Measurements from ENCODE around the gene NTRK1.
A peak's percentile ranks its signal among the peaks of the same experiment; 100 is the strongest.
"Not testable (repeated sequence)": the region's sequence is repeated elsewhere in the genome, so short reads cannot be mapped to it uniquely, and the experiment has no call there.

NTRK1 gene

DNA sequence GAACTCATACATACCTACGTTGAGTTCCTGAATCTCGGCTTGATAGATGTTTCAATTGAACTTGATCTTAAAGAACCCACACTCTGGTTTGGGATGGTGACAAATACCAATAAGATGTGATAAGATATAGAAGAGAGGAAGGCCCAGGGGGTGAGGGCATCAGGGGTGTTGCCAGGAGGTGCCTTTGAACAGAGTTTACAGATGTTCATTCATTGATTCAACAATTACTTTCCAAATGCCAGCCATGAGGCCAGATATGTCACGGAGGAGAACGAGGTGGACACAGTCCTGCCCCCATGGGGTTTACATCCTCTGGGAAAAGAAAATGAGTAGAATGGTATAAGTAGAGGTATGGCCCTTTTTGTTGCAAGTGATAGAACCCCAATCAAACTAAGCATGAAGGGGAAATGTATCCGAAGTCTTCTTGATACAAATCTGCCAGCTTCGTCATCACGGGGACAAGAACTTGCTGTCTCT lies 60.4 kb downstream of the NTRK1 start:
- Histone ChIP-seq H3K4me1 (ENCODE audit: insufficient read depth, insufficient read length) (peaks cover 10% of the 10 kb centered on the region), H3K27me3 (ENCODE audit: insufficient read depth, insufficient read length) (peaks cover 67% of the 10 kb centered on the region), H3K4me3 (ENCODE audit: insufficient read length, low read depth) (peak overlapping the region; percentile 54), H3K36me3 (ENCODE audit: insufficient read depth, insufficient read length, low read length) (peaks cover under 1% of the 10 kb centered on the region), H3K9me3 (ENCODE audit: insufficient read depth, low read length) (no peaks in the 10 kb centered on the region), H3K9ac (ENCODE audit: insufficient read length, low read depth) (peak overlapping the region; percentile 86)
- TF ChIP-seq ZNF274 (IDR thresholded peaks at IDR 0.05; ENCODE audit: low read depth, low read length) (no peak), SUZ12 (IDR thresholded peaks at IDR 0.05; ENCODE audit: extremely low read depth, insufficient read depth, insufficient read length) (no peak), YY1 (IDR thresholded peaks at IDR 0.05; ENCODE audit: insufficient read depth, insufficient read length) (no peak)
- no peak for DNase-seq (ENCODE audit: low read depth, low spot score)

DNA sequence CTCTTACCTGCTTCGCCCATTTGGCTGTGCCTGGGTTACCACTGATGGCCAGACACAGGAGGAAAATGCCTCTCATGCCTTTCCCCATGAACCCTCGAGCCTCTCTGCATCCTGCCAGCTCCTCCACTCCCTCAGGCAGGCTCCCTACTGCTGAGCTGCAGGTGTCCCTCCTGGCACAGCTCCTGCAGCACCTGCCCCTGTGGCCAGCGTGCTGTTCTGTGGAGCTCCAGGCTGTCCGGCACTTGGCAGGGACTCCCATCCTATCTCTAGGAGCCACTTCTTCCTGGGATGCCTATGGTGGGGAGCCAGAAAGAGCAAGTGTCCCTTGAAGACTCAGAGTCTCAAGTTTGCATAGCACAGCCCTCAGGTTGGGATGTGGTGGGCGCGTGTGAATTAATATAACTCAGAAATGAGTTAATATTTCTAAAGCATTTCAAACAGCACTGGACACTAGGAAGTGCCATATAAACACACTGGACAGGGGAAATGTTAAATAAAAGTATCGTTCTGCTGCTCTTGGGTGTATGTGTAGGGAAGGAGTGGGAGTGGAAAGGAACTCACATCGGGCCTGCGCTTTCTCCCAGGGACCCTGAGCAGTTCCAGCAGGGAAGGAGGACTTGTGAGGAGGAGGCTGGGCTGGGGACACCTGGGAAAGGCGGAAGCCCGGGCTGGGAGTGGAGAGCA lies 62.5 kb downstream of the NTRK1 start:
- H3K36me3 ChIP-seq (ENCODE audit: insufficient read depth, insufficient read length, low read length) = no peaks in the 10 kb centered on the region
- H3K9me3 ChIP-seq (ENCODE audit: insufficient read depth, low read length) = no peaks in the 10 kb centered on the region
- TF ChIP-seq ZNF274 (IDR thresholded peaks at IDR 0.05; ENCODE audit: low read depth, low read length) = no peak
- TF ChIP-seq SUZ12 (IDR thresholded peaks at IDR 0.05; ENCODE audit: extremely low read depth, insufficient read depth, insufficient read length) = peak; percentile 21
- H3K4me1 ChIP-seq (ENCODE audit: insufficient read depth, insufficient read length) = peaks cover 14% of the 10 kb centered on the region
- peak overlapping the region; percentile 48 for H3K4me3 ChIP-seq (ENCODE audit: insufficient read length, low read depth)
- DNase-seq (ENCODE audit: low read depth, low spot score) = no peak
- H3K27me3 ChIP-seq (ENCODE audit: insufficient read depth, insufficient read length) = peaks cover 88% of the 10 kb centered on the region
- no peak overlapping the region for H3K9ac ChIP-seq (ENCODE audit: insufficient read length, low read depth)

GRCh38 chr1:156923670-156924477 lies 63.2 kb downstream of the NTRK1 start:
- H3K27me3 ChIP-seq (ENCODE audit: insufficient read depth, insufficient read length) = peaks cover 95% of the 10 kb centered on the region
- no peak for DNase-seq (ENCODE audit: low read depth, low spot score)

GRCh38 chr1:156924478-156925153 lies 64.0 kb downstream of the NTRK1 start:
- Histone ChIP-seq H3K4me3 (ENCODE audit: insufficient read length, low read depth) (peak overlapping the region; percentile 48), H3K4me1 (ENCODE audit: insufficient read depth, insufficient read length) (peaks cover 14% of the 10 kb centered on the region), H3K9me3 (ENCODE audit: insufficient read depth, low read length) (no peaks in the 10 kb centered on the region), H3K27me3 (ENCODE audit: insufficient read depth, insufficient read length) (peaks cover 99% of the 10 kb centered on the region), H3K9ac (ENCODE audit: insufficient read length, low read depth) (peak overlapping the region; percentile 69), H3K36me3 (ENCODE audit: insufficient read depth, insufficient read length, low read length) (no peaks in the 10 kb centered on the region)
- TF ChIP-seq YY1 (IDR thresholded peaks at IDR 0.05; ENCODE audit: insufficient read depth, insufficient read length) = no peak
- TF ChIP-seq SUZ12 (IDR thresholded peaks at IDR 0.05; ENCODE audit: extremely low read depth, insufficient read depth, insufficient read length) = no peak
- TF ChIP-seq ZNF274 (IDR thresholded peaks at IDR 0.05; ENCODE audit: low read depth, low read length) = no peak
- no peak for DNase-seq (ENCODE audit: low read depth, low spot score)

More at GRCh38 chr1:156923670-156924477, 63.2 kb downstream of the NTRK1 start:
- TF ChIP-seq SUZ12 (IDR thresholded peaks at IDR 0.05; ENCODE audit: extremely low read depth, insufficient read depth, insufficient read length) = peak; percentile 75
- TF ChIP-seq ZNF274 (IDR thresholded peaks at IDR 0.05; ENCODE audit: low read depth, low read length) = no peak
- TF ChIP-seq YY1 (IDR thresholded peaks at IDR 0.05; ENCODE audit: insufficient read depth, insufficient read length) = no peak
- no peaks in the 10 kb centered on the region for H3K9me3 ChIP-seq (ENCODE audit: insufficient read depth, low read length)
- H3K36me3 ChIP-seq (ENCODE audit: insufficient read depth, insufficient read length, low read length) = no peaks in the 10 kb centered on the region
- peak overlapping the region; percentile 69 for H3K9ac ChIP-seq (ENCODE audit: insufficient read length, low read depth)
- peak overlapping the region; percentile 48 for H3K4me3 ChIP-seq (ENCODE audit: insufficient read length, low read depth)
- H3K4me1 ChIP-seq (ENCODE audit: insufficient read depth, insufficient read length) = peaks cover 14% of the 10 kb centered on the region

GRCh38 chr1:156925154-156926010 lies 64.7 kb downstream of the NTRK1 start:
- no peak overlapping the region for H3K4me3 ChIP-seq (ENCODE audit: insufficient read length, low read depth)
- H3K9ac ChIP-seq (ENCODE audit: insufficient read length, low read depth) = no peak overlapping the region
- no peak for DNase-seq (ENCODE audit: low read depth, low spot score)
- H3K36me3 ChIP-seq (ENCODE audit: insufficient read depth, insufficient read length, low read length) = no peaks in the 10 kb centered on the region
- peaks cover 93% of the 10 kb centered on the region for H3K27me3 ChIP-seq (ENCODE audit: insufficient read depth, insufficient read length)
- H3K4me1 ChIP-seq (ENCODE audit: insufficient read depth, insufficient read length) = peaks cover 14% of the 10 kb centered on the region
- TF ChIP-seq YY1 (IDR thresholded peaks at IDR 0.05; ENCODE audit: insufficient read depth, insufficient read length) (no peak), SUZ12 (IDR thresholded peaks at IDR 0.05; ENCODE audit: extremely low read depth, insufficient read depth, insufficient read length) (peak; percentile 45)
- no peaks in the 10 kb centered on the region for H3K9me3 ChIP-seq (ENCODE audit: insufficient read depth, low read length)

- no peaks in the 10 kb centered on the region for H3K9me3 ChIP-seq (ENCODE audit: insufficient read depth, low read length)
- H3K9ac ChIP-seq (ENCODE audit: insufficient read length, low read depth) = no peak overlapping the region
- H3K36me3 ChIP-seq (ENCODE audit: insufficient read depth, insufficient read length, low read length) = no peaks in the 10 kb centered on the region
- no peak for DNase-seq (ENCODE audit: low read depth, low spot score)
- peaks cover 87% of the 10 kb centered on the region for H3K27me3 ChIP-seq (ENCODE audit: insufficient read depth, insufficient read length)
- no peak overlapping the region for H3K4me3 ChIP-seq (ENCODE audit: insufficient read length, low read depth)
- no peak for TF ChIP-seq YY1 (IDR thresholded peaks at IDR 0.05; ENCODE audit: insufficient read depth, insufficient read length)
- TF ChIP-seq ZNF274 (IDR thresholded peaks at IDR 0.05; ENCODE audit: low read depth, low read length) = no peak
- TF ChIP-seq SUZ12 (IDR thresholded peaks at IDR 0.05; ENCODE audit: extremely low read depth, insufficient read depth, insufficient read length) = no peak
- H3K4me1 ChIP-seq (ENCODE audit: insufficient read depth, insufficient read length) = peaks cover 17% of the 10 kb centered on the region
These were observed 65.5 kb downstream of the NTRK1 start for GRCh38 chr1:156926175-156926574.

DNA sequence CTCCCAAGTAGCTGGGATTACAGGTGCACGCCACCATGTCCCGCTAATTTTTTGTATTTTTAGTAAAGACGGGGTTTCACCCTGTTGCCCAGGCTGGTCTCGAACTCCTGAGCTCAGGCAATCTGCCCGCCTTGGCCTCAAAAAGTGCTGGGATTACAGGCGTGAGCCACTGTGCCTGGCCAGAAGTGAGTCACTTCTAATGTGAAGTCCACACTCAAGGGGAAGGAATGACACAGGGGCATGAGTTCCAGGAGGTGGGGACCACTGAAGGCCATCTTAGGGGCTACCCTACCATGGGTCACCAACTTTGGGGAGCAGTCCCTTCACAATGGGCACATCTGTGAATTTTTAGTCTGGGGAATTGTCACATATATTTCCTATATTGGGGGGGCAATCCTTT lies 66.0 kb downstream of the NTRK1 start:
- H3K9me3 ChIP-seq (ENCODE audit: insufficient read depth, low read length); H3K36me3 ChIP-seq (ENCODE audit: insufficient read depth, insufficient read length, low read length); DNase-seq (ENCODE audit: low read depth, low spot score); H3K9ac ChIP-seq (ENCODE audit: insufficient read length, low read depth); H3K4me3 ChIP-seq (ENCODE audit: insufficient read length, low read depth): not testable (repeated sequence)
- Histone ChIP-seq H3K4me1 (ENCODE audit: insufficient read depth, insufficient read length) (peaks cover 17% of the 10 kb centered on the region), H3K27me3 (ENCODE audit: insufficient read depth, insufficient read length) (peaks cover 82% of the 10 kb centered on the region)

Measured in NT2/D1 (cell line).